Fibroblast of lung (primary cell): ENCODE results near the gene MYRIP. TPM values are rescaled to one million over a fixed set of nuclear protein-coding genes. Genes with fewer than 3 reads are reported as not detected.

Experiments
- DNase-seq, 2 donors: peaks; one replicate each; pipeline versions ENCODE4 v3.0.0 to v3.0.0-alpha.2; 2010; ENCODE audit warnings: low read depth in 2 of 2
- H2AFZ ChIP-seq: 2 replicates; pipeline ENCODE4 v1.5.1; 2012; ENCODE audit warnings: low read length, control low read depth, inconsistent platforms
- H3K27ac ChIP-seq: 2 replicates; pipeline ENCODE4 v1.5.1; 2011; ENCODE audit warnings: low read length, control low read depth; ENCODE audit not compliant: insufficient read depth
- H3K27me3 ChIP-seq: 2 replicates; pipeline ENCODE4 v1.5.1; 2011; ENCODE audit warnings: mild to moderate bottlenecking, low read length; ENCODE audit not compliant: control insufficient read depth, insufficient read depth
- H3K36me3 ChIP-seq: 2 replicates; pipeline ENCODE4 v1.5.1; 2011; ENCODE audit warnings: low read length; ENCODE audit not compliant: control insufficient read depth, insufficient read depth
- H3K4me1 ChIP-seq: 2 replicates; pipeline ENCODE4 v1.5.1; 2011; ENCODE audit warnings: low read length; ENCODE audit not compliant: control insufficient read depth, insufficient read depth; ENCODE audit errors: extremely low read depth
- H3K4me2 ChIP-seq: 2 replicates; pipeline ENCODE4 v1.5.1; 2011; ENCODE audit warnings: low read length, control low read depth; ENCODE audit not compliant: insufficient read depth; ENCODE audit errors: extremely low read depth
- H3K4me3 ChIP-seq, 4 experiments: fragments of 200-600 bp in 1 of 4; sonication (generic) in 1 of 4; replicated peaks in 1 of 4; 2 replicates each; pipeline ENCODE4 v1.5.1; 2011 to 2016; ENCODE audit warnings: low read length in 4 of 4, low read depth in 3 of 4, mild to moderate bottlenecking in 3 of 4, control low read depth in 2 of 4, inconsistent platforms in 1 of 4, mixed read lengths in 1 of 4; ENCODE audit not compliant: insufficient read depth in 1 of 4; ENCODE audit errors: control extremely low read depth in 1 of 4
- H3K79me2 ChIP-seq: 2 replicates; pipeline ENCODE4 v1.5.1; 2012; ENCODE audit warnings: mild to moderate bottlenecking, low read length, inconsistent platforms; ENCODE audit not compliant: control insufficient read depth, insufficient read depth
- H3K9ac ChIP-seq: 2 replicates; pipeline ENCODE4 v1.5.1; 2011; ENCODE audit warnings: mild to moderate bottlenecking, low read length, control low read depth; ENCODE audit not compliant: insufficient read depth
- H3K9me3 ChIP-seq: 2 replicates; pipeline ENCODE4 v1.5.1; 2012; ENCODE audit warnings: low read depth, low read length; ENCODE audit not compliant: control insufficient read depth, insufficient read depth
- H4K20me1 ChIP-seq: 2 replicates; pipeline ENCODE4 v1.5.1; 2011; ENCODE audit warnings: low read length; ENCODE audit not compliant: control insufficient read depth, insufficient read depth; ENCODE audit errors: extremely low read depth
- EZH2 ChIP-seq: IDR thresholded peaks from 2 replicates; pipeline ENCODE4 v1.5.1; 2012; ENCODE audit warnings: low read length, control low read depth, mild to moderate bottlenecking; ENCODE audit errors: missing control alignments
- polyA plus RNA-seq, 2 donors: library from polyadenylated mRNA; depleted of rRNA in 1 of 2; stranded (reverse) in 1 of 2; unstranded in 1 of 2; fragments of >200 nt; gene quantifications; 2 replicates each; pipeline ENCODE4 v1.2.1, GENCODE V29; 2011 to 2012; ENCODE audit warnings: missing spikeins in 1 of 2
- total RNA-seq: library from RNA; depleted of rRNA; stranded (reverse); fragments of >200 nt; gene quantifications from 2 replicates; pipeline ENCODE4 v1.2.1, GENCODE V29; 2014
- TF ChIP-seq, protein P1 (sequence below), 2 donors: IDR thresholded peaks in 1 of 2; conservative IDR thresholded peaks in 1 of 2; 1 replicate in 1 of 2; 2 replicates in 1 of 2; pipeline ENCODE4 v1.5.1; 2011 to 2012; ENCODE audit warnings: low read length in 2 of 2, control low read depth in 1 of 2, inconsistent platforms in 1 of 2, low read depth in 1 of 2, mild to moderate bottlenecking in 1 of 2

The MYRIP gene
- total and polyA plus RNA-seq, 2 donors (not counting 1 experiment from before 2014, with no cell fraction given): 0.02 TPM; not detected in 1

DNA sequence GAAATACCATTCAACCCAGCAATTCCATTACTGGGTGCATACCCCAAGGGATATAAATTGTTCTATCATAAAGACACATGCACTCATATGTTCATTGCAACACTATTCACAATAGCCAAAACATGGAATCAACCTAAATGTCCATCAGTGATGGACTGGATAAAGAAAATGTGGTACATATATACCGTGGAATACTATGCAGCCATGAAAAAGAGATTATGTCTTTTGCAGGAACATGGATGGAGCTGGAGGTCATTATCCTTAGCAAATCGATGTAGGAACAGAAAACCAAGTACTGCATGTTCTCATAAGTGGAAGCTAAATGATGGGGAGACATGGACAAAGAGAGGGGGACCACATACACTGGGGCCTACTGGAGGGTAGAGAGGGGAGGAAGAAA is 5.5 kb upstream of the MYRIP start:
- Histone ChIP-seq H3K4me3 (no peak overlapping the region), H3K9me3 (no peaks in the 10 kb centered on the region), H3K36me3 (no peaks in the 10 kb centered on the region), H3K9ac (no peak overlapping the region), H3K27ac (no peak overlapping the region), H3K4me2 (no peak overlapping the region), H3K27me3 (peaks cover 10% of the 10 kb centered on the region), H3K79me2 (no peaks in the 10 kb centered on the region), H3K4me1 (no peaks in the 10 kb centered on the region), H2AFZ (no peak overlapping the region), H4K20me1 (no peaks in the 10 kb centered on the region)
- TF ChIP-seq, protein P1, sequence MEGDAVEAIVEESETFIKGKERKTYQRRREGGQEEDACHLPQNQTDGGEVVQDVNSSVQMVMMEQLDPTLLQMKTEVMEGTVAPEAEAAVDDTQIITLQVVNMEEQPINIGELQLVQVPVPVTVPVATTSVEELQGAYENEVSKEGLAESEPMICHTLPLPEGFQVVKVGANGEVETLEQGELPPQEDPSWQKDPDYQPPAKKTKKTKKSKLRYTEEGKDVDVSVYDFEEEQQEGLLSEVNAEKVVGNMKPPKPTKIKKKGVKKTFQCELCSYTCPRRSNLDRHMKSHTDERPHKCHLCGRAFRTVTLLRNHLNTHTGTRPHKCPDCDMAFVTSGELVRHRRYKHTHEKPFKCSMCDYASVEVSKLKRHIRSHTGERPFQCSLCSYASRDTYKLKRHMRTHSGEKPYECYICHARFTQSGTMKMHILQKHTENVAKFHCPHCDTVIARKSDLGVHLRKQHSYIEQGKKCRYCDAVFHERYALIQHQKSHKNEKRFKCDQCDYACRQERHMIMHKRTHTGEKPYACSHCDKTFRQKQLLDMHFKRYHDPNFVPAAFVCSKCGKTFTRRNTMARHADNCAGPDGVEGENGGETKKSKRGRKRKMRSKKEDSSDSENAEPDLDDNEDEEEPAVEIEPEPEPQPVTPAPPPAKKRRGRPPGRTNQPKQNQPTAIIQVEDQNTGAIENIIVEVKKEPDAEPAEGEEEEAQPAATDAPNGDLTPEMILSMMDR (conservative IDR thresholded peaks at IDR 0.05 in 1 of 2, IDR thresholded peaks at IDR 0.05 in 1 of 2; ENCODE audit: low read depth in 1 of 2, low read length in 2 of 2): no peak
- no peak for TF ChIP-seq EZH2
- DNase-seq: no peak

DNA sequence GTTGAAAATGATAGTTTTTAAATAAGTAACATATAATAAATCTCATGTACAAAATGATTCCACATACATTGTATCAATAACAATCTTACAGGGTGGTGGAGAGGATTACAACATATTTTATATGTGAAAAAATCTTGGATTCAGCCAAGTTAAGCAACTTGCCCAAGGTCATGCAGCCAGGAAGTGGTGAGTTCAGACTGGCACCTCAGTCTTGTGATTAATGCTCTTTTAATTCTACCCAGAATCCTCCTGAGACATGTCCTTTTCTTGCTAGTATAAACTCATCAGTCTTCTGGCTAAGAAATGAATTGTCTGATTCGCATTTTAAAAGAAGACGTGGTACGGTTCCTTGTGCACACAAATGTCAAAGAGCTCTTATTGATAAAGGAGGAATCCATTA is 4.5 kb upstream of the MYRIP start:
- Histone ChIP-seq H3K27me3 (peaks cover 15% of the 10 kb centered on the region), H3K36me3 (no peaks in the 10 kb centered on the region), H3K4me3 (no peak overlapping the region), H4K20me1 (no peaks in the 10 kb centered on the region), H3K4me1 (no peaks in the 10 kb centered on the region), H2AFZ (no peak overlapping the region), H3K79me2 (no peaks in the 10 kb centered on the region), H3K9ac (no peak overlapping the region), H3K9me3 (no peaks in the 10 kb centered on the region), H3K4me2 (no peak overlapping the region), H3K27ac (no peak overlapping the region)
- no peak for DNase-seq
- TF ChIP-seq, protein P1 (conservative IDR thresholded peaks at IDR 0.05 in 1 of 2, IDR thresholded peaks at IDR 0.05 in 1 of 2; ENCODE audit: low read depth in 1 of 2, low read length in 2 of 2): no peak
- TF ChIP-seq EZH2: no peak

DNA sequence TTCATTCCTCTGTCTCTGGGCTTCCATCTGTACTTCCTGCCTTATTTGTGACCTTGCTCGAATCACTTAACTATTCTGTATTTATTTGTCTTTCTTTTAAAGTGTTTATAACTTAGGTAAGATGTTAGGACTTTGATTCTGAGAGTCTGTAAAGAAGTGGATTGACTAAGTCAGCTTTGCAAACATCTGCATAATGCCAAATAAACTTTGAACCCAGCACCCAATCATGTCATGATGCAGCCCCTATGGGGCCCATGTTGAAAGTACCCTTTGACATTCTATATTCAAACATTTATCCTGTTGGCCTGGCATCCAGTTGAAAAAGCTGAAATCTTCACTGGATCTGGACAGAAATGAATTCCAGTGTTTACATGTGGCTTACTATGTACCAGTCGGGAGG is 3.8 kb upstream of the MYRIP start:
- Histone ChIP-seq H3K4me1 (no peaks in the 10 kb centered on the region), H3K79me2 (no peaks in the 10 kb centered on the region), H3K4me3 (no peak overlapping the region), H3K36me3 (no peaks in the 10 kb centered on the region), H4K20me1 (no peaks in the 10 kb centered on the region), H3K9me3 (no peaks in the 10 kb centered on the region), H3K27me3 (peaks cover 22% of the 10 kb centered on the region), H3K27ac (no peak overlapping the region), H3K4me2 (no peak overlapping the region), H2AFZ (no peak overlapping the region), H3K9ac (no peak overlapping the region)
- no peak for DNase-seq
- no peak for TF ChIP-seq EZH2
- TF ChIP-seq, protein P1 (conservative IDR thresholded peaks at IDR 0.05 in 1 of 2, IDR thresholded peaks at IDR 0.05 in 1 of 2; ENCODE audit: low read depth in 1 of 2, low read length in 2 of 2): no peak
